CD4-positive, CD25-positive, alpha-beta regulatory T cell (primary cell): ENCODE measurements around the gene AMPH. TPM values are rescaled to one million over a fixed set of nuclear protein-coding genes. Genes with fewer than 3 reads are reported as not detected.

Experiments
- ATAC-seq, 2 donors: fragments of 150-1000 bp; cut with Tn5 transposase; one replicate each; pipeline ENCODE4 v1.10.0; 2021; ENCODE audit warnings: low read depth in 2 of 2, moderate number of reproducible peaks in 2 of 2, moderate library complexity in 1 of 2
- DNase-seq, 3 donors: peaks; one replicate each; pipeline versions ENCODE4 v3.0.0 to v3.0.0-alpha.2; 2012 to 2022; ENCODE audit warnings: mixed read lengths in 1 of 3
- H3K27ac ChIP-seq: one replicate; pipeline ENCODE4 v1.7.0; 2013; ENCODE audit warnings: mild to moderate bottlenecking, low read length; ENCODE audit not compliant: insufficient read depth, poor library complexity, severe bottlenecking
- H3K27me3 ChIP-seq: one replicate; pipeline ENCODE4 v1.7.0; 2013; ENCODE audit warnings: low read length; ENCODE audit not compliant: control insufficient read depth, insufficient read depth
- H3K36me3 ChIP-seq: one replicate; pipeline ENCODE4 v1.7.0; 2013; ENCODE audit warnings: mild to moderate bottlenecking, low read length, moderate library complexity; ENCODE audit not compliant: control insufficient read depth, insufficient read depth
- H3K4me1 ChIP-seq: 2 replicates; pipeline ENCODE4 v1.7.0; 2013; ENCODE audit warnings: mild to moderate bottlenecking, low read length; ENCODE audit not compliant: insufficient read depth, control insufficient read depth, poor library complexity, severe bottlenecking
- H3K4me3 ChIP-seq: one replicate; pipeline ENCODE4 v1.7.0; 2013; ENCODE audit warnings: low read depth, mild to moderate bottlenecking, low read length, moderate library complexity
- H3K9me3 ChIP-seq, 2 experiments: 1 replicate in 1 of 2; 2 replicates in 1 of 2; pipeline ENCODE4 v1.7.0; 2013; ENCODE audit warnings: low read length in 2 of 2, mild to moderate bottlenecking in 1 of 2, moderate library complexity in 1 of 2; ENCODE audit not compliant: control insufficient read depth in 2 of 2
- H3K27ac Mint-ChIP-seq, 3 donors: one replicate each; pipeline ENCODE4 v1.8.0; 2020 to 2022; ENCODE audit warnings: mild to moderate bottlenecking in 3 of 3, mixed read lengths in 3 of 3, moderate library complexity in 2 of 3
- H3K27me3 Mint-ChIP-seq: one replicate; pipeline ENCODE4 v1.8.0; 2022; ENCODE audit warnings: mild to moderate bottlenecking, mixed read lengths
- H3K36me3 Mint-ChIP-seq: one replicate; pipeline ENCODE4 v1.8.0; 2020; ENCODE audit warnings: mixed read lengths
- H3K4me1 Mint-ChIP-seq, 4 donors: one replicate each; pipeline ENCODE4 v1.8.0; 2020 to 2022; ENCODE audit warnings: mixed read lengths in 4 of 4, mild to moderate bottlenecking in 1 of 4
- H3K4me3 Mint-ChIP-seq, 4 donors: one replicate each; pipeline ENCODE4 v1.8.0; 2020 to 2022; ENCODE audit warnings: mild to moderate bottlenecking in 4 of 4, mixed read lengths in 4 of 4, moderate library complexity in 3 of 4
- H3K9me3 Mint-ChIP-seq, 7 donors: one replicate each; pipeline ENCODE4 v1.8.0; 2020 to 2022; ENCODE audit warnings: mixed read lengths in 7 of 7, mild to moderate bottlenecking in 3 of 7, moderate library complexity in 2 of 7
- polyA plus RNA-seq, 4 donors: library from polyadenylated mRNA; unstranded; fragments of 300-500 nt; fragmentation: Illumina TruSeq; gene quantifications; one replicate each; pipeline ENCODE4 v1.2.3, GENCODE V29; 2021
- total RNA-seq: library from RNA; stranded (reverse); gene quantifications from one replicate; pipeline ENCODE4 v1.2.3, GENCODE V29; 2022

The AMPH gene
- total and polyA plus RNA-seq, 5 donors from 2014 or later: 0.09 to 0.11 (median 0.10) TPM; not detected in 2

DNA sequence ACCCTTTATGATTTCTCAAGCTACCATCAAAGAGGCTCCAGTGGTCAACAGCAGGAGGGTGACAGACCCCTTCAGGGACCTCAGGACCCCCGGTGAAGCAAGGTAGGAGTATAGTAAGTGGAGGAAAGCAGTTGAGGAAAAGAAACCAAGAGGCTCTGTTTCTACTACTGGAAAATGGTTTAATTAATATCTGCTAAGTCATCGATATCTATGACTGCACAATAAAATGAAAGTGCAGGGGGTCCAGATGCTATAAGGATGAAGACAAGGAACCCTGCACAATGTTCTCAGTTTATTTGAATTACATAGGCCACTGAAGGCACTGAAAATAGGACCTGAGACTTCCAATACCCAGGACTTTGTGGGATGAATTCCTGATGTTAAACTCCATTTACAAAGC lies 23.7 kb downstream of the AMPH start:
- Histone ChIP-seq H3K9me3 (no peaks in the 10 kb centered on the region), H3K27me3 (peaks cover 3% of the 10 kb centered on the region), H3K4me3 (no peak overlapping the region), H3K4me1 (no peaks in the 10 kb centered on the region), H3K36me3 (no peaks in the 10 kb centered on the region), H3K27ac (no peak overlapping the region)
- H3K9me3 Mint-ChIP-seq: peaks cover 0 to 1% (median 0%) of the 10 kb centered on the region in 7 donors
- ATAC-seq (no peak), DNase-seq (no peak)
- H3K27ac Mint-ChIP-seq: no peak overlapping the region
- no peaks in the 10 kb centered on the region for H3K36me3 Mint-ChIP-seq
- peaks cover 4% of the 10 kb centered on the region for H3K27me3 Mint-ChIP-seq
- no peaks in the 10 kb centered on the region for H3K4me1 Mint-ChIP-seq
- H3K4me3 Mint-ChIP-seq: no peak overlapping the region

DNA sequence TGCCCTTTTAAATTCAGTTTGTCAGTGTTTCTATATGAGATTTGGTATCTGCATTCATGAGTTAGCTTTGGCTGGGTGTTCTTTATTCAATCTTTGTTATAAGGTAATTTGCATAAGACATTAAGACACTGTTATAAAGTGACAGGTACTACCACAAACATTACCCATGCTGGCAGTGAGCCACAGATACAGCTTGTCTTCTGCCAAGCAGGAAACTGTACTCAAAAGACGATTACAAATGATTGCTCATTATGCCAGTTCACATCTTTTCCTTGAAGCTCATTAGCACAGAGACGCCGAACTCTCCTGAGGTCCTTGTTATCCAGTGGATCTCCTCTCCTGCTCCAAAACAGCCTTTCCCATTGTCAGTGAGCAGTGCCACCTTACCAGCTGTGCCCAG lies 30.4 kb downstream of the AMPH start:
- Histone ChIP-seq H3K27me3 (no peaks in the 10 kb centered on the region), H3K27ac (no peak overlapping the region), H3K4me1 (no peaks in the 10 kb centered on the region), H3K4me3 (no peak overlapping the region), H3K36me3 (no peaks in the 10 kb centered on the region), H3K9me3 (no peaks in the 10 kb centered on the region)
- Mint-ChIP-seq H3K27me3 (no peaks in the 10 kb centered on the region), H3K36me3 (no peaks in the 10 kb centered on the region), H3K4me3 (no peak overlapping the region), H3K27ac (no peak overlapping the region), H3K4me1 (no peaks in the 10 kb centered on the region), H3K9me3 (peaks cover 0 to 1% (median 0%) of the 10 kb centered on the region in 7 donors)
- DNase-seq: no peak
- ATAC-seq: no peak

DNA sequence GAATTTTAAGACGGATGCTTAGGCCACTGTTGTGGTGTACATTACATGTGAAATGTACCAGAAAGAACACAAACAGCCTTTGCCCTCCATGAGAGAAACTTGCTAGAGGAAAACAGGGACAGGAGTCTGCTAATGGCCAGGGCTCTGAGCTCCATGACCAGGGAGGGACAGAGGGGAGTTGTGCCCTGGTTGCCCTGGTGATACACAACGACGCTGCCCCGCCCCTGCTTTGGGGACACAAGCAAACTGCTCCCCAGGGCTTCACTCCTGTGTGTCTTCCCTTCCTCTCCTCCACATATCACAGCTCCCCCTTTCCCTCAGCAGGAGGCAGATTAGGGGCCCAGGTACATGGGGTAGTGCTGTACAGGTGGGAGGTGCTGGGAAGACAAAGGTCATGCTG lies 36.2 kb downstream of the AMPH start:
- no peaks in the 10 kb centered on the region for H3K27me3 Mint-ChIP-seq
- H3K36me3 Mint-ChIP-seq: no peaks in the 10 kb centered on the region
- no peaks in the 10 kb centered on the region for H3K27me3 ChIP-seq
- DNase-seq (no peak), ATAC-seq (no peak)
- no peaks in the 10 kb centered on the region for H3K36me3 ChIP-seq
- no peak overlapping the region for H3K27ac ChIP-seq
- no peak overlapping the region for H3K4me3 Mint-ChIP-seq
- H3K9me3 ChIP-seq: no peaks in the 10 kb centered on the region
- H3K4me3 ChIP-seq: no peak overlapping the region
- no peak overlapping the region for H3K27ac Mint-ChIP-seq
- no peaks in the 10 kb centered on the region for H3K4me1 ChIP-seq
- H3K9me3 Mint-ChIP-seq: peaks cover 0 to under 1% (median 0%) of the 10 kb centered on the region in 7 donors
- no peaks in the 10 kb centered on the region for H3K4me1 Mint-ChIP-seq

DNA sequence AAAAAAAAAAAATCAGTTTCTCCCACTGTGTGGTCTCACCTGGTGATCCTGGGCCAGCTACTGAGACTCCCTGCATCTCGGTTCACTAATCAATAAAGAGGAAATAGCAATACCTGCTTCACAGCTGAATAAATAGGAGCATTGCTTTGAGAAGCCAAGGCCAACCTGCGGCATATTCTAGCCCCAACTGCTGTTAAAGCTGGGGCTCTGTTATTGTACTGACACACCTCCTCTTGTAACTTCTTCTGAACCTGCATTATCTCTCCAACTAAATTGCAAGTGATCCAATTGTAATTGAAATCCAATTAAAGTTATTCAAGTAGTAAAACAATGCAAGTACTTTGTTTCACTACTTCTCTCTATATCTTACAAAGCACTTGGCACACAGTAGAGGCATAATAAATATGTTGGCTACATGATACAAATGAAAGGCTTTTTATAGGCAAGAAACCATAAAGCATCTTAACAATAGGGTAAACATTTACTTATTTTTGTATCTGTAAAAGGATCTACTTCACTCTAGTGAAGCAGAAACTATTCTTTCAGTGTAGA lies 38.4 kb downstream of the AMPH start:
- Mint-ChIP-seq H3K36me3 (no peaks in the 10 kb centered on the region), H3K27me3 (no peaks in the 10 kb centered on the region), H3K9me3 (peaks cover 0 to 2% (median 0%) of the 10 kb centered on the region in 7 donors), H3K4me3 (no peak overlapping the region), H3K27ac (no peak overlapping the region), H3K4me1 (no peaks in the 10 kb centered on the region)
- Histone ChIP-seq H3K27ac (no peak overlapping the region), H3K4me3 (no peak overlapping the region), H3K4me1 (no peaks in the 10 kb centered on the region), H3K9me3 (no peaks in the 10 kb centered on the region), H3K27me3 (no peaks in the 10 kb centered on the region), H3K36me3 (no peaks in the 10 kb centered on the region)
- DNase-seq (no peak), ATAC-seq (no peak)

DNA sequence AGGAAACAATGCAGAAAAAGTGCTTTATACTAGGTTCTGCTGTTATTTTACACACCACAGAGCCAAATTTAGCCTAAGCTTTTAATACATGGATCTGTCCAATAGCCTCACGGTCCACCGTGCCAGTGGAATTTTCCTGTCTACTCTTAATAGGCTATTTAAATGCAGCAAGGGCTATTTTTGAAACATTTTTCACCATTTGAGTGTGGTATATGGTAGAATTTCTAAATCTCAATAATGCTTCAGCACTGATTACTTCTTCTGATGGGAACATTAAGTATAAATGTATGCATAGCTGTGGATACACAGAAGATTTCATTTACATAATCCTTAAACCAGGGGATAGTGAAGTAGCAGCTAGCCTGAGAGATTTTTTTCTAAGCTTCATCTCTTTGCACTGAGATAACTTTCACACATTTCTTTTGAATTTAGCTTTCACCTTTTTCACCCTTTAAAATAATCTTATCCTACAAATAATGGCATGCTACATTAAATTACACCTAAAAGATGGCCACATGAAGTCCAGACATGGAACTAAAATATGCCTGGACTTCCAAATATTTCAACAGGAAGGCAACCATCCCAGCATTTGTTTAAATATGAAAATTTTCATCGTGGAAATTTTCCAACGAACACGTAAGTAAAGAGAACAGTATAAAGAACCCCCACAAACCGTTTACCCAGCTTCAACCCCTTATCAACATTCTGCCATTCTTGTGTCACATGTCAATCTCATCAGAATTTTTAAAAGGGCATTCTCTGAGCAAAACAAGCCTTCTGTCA lies 45.4 kb downstream of the AMPH start:
- Histone ChIP-seq H3K27ac (no peak overlapping the region), H3K4me3 (no peak overlapping the region)
- H3K9me3 Mint-ChIP-seq: peaks cover 0 to 2% (median 0%) of the 10 kb centered on the region in 7 donors

DNA sequence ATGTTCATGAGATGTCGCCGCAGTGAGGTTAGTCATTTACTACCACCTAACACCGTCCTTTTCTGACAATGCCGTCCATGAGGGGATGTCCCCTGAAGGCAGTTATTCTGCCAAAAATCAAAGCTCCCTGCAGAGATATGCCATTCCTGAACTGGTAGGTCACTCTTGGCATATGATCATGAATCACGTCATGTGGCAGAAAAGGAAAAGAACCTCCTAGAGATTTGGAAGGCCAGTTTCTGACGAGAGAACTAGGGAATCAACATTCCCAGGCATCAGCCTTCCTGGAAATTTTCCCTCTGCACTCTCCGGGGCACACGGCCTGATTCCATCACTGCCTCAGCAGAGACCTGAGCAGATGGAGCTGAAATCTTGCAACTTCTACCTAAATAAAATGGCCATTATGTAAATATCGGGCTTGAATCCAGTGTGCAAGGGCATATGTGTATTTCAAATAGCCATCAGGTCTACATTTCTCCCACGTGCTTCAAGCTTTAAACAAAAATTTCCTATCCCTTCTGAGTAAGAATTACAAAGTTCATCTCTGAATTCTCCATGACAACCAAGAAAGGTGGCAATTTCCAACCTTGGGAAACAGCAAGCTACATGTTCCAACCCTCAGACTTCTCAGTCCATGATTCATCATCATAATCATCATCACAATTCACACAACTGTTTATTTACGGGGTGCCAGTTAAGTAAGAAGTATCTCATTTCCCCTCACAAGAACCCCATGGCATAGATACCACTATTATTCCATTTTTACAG lies 46.5 kb downstream of the AMPH start:
- DNase-seq: no peak
- Histone ChIP-seq H3K27me3 (no peaks in the 10 kb centered on the region), H3K36me3 (no peaks in the 10 kb centered on the region), H3K4me3 (no peak overlapping the region), H3K9me3 (no peaks in the 10 kb centered on the region), H3K27ac (no peak overlapping the region), H3K4me1 (no peaks in the 10 kb centered on the region)
- no peaks in the 10 kb centered on the region for H3K36me3 Mint-ChIP-seq
- H3K27ac Mint-ChIP-seq: no peak overlapping the region
- H3K27me3 Mint-ChIP-seq: peaks cover 4% of the 10 kb centered on the region
- H3K4me3 Mint-ChIP-seq: no peak overlapping the region
- no peaks in the 10 kb centered on the region for H3K4me1 Mint-ChIP-seq
- peaks cover 0 to 1% (median 0%) of the 10 kb centered on the region in 7 donors for H3K9me3 Mint-ChIP-seq
- no peak for ATAC-seq

More for the DNA sequence above, 45.4 kb downstream of the AMPH start:
- Mint-ChIP-seq H3K4me3 (no peak overlapping the region), H3K27ac (no peak overlapping the region), H3K27me3 (peaks cover 4% of the 10 kb centered on the region), H3K4me1 (no peaks in the 10 kb centered on the region), H3K36me3 (no peaks in the 10 kb centered on the region)
- no peak for ATAC-seq
- no peaks in the 10 kb centered on the region for H3K27me3 ChIP-seq
- DNase-seq: no peak
- no peaks in the 10 kb centered on the region for H3K36me3 ChIP-seq
- H3K9me3 ChIP-seq: no peaks in the 10 kb centered on the region
- H3K4me1 ChIP-seq: no peaks in the 10 kb centered on the region

DNA sequence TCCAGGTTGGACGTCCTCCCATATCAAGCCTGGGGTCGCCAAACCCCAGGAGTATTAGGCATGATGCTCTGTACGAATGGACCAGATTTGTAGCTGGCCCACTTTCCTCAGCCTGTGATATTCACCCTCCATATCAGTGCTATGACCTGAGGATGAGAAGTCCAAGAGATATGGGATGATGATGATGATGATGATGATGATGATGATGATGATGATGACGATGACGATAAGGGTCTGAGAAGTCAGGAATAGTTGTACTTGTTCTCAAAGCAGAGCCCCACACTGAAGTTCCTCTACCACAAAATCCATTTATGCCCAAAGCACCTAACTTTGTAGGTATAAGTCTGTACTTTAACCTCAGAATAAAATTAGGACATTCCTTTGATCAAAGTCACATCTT lies 50.7 kb downstream of the AMPH start:
- H3K36me3 ChIP-seq: no peaks in the 10 kb centered on the region
- no peaks in the 10 kb centered on the region for H3K27me3 ChIP-seq
- H3K9me3 ChIP-seq: no peaks in the 10 kb centered on the region
- Mint-ChIP-seq H3K9me3 (peaks cover 0 to 9% (median 4%) of the 10 kb centered on the region in 7 donors), H3K4me3 (no peak overlapping the region), H3K4me1 (no peaks in the 10 kb centered on the region), H3K36me3 (no peaks in the 10 kb centered on the region), H3K27me3 (peaks cover 11% of the 10 kb centered on the region), H3K27ac (no peak overlapping the region)
- no peak overlapping the region for H3K4me3 ChIP-seq
- H3K4me1 ChIP-seq: no peaks in the 10 kb centered on the region
- ATAC-seq (no peak), DNase-seq (no peak)
- no peak overlapping the region for H3K27ac ChIP-seq
